Measurements from ENCODE around the gene CMTR1. TPM values are rescaled to one million over a fixed set of nuclear protein-coding genes. Genes with fewer than 3 reads are reported as not detected.

CMTR1 gene
- total RNA-seq, 1 experiment from 2014 or later = 32.3 TPM

- POLR2A ChIA-PET (ENCODE audit: low non-redundant PET) = no interaction called here
- intact Hi-C loops (cut with micrococcal nuclease; ENCODE audit: unreplicated experiment) = no loop called here
- DNase-seq (ENCODE audit: low spot score) = no peak
- no TSS peak for BruUV-seq (replicated peaks)
- CTCF ChIA-PET = no interaction called here
- H3K36me3 ChIP-seq (ENCODE audit: insufficient read depth, low read length, poor library complexity, severe bottlenecking) = no peaks in the 10 kb centered on the region
- no peaks in the 10 kb centered on the region for H3K9me3 ChIP-seq (ENCODE audit: low read depth, low read length, poor library complexity, severe bottlenecking)
- H3K27me3 ChIP-seq (replicated peaks; ENCODE audit: insufficient read depth, low read depth, low read length, poor library complexity) = no peaks in the 10 kb centered on the region
- no peaks in the 10 kb centered on the region for H3K4me1 ChIP-seq (ENCODE audit: insufficient read depth, low read length, poor library complexity, severe bottlenecking)
- H3K27ac ChIP-seq (ENCODE audit: low read depth, low read length, poor library complexity, severe bottlenecking) = no peak overlapping the region
- TF ChIP-seq CTCF (conservative IDR thresholded peaks at IDR 0.05; ENCODE audit: low read depth, low read length) (no peak), EZH2 (IDR thresholded peaks at IDR 0.05; ENCODE audit: borderline replicate concordance, low read depth, low read length, poor library complexity, severe bottlenecking) (no peak)
- no peak overlapping the region for H3K4me3 ChIP-seq (ENCODE audit: low read depth, low read length, poor library complexity, severe bottlenecking)
These were observed 78.9 kb downstream of the CMTR1 start for GRCh38 chr6:37511910-37512399.

- no peaks in the 10 kb centered on the region for H3K9me3 ChIP-seq (ENCODE audit: low read depth, low read length, poor library complexity, severe bottlenecking)
- H3K36me3 ChIP-seq (ENCODE audit: insufficient read depth, low read length, poor library complexity, severe bottlenecking) = no peaks in the 10 kb centered on the region
- CTCF ChIA-PET = no interaction called here
- no peaks in the 10 kb centered on the region for H3K27me3 ChIP-seq (replicated peaks; ENCODE audit: insufficient read depth, low read depth, low read length, poor library complexity)
- H3K4me1 ChIP-seq (ENCODE audit: insufficient read depth, low read length, poor library complexity, severe bottlenecking) = no peaks in the 10 kb centered on the region
- no TSS peak for BruUV-seq (replicated peaks)
- intact Hi-C loops (cut with micrococcal nuclease; ENCODE audit: unreplicated experiment) = no loop called here
- no peak for DNase-seq (ENCODE audit: low spot score)
- no peak overlapping the region for H3K27ac ChIP-seq (ENCODE audit: low read depth, low read length, poor library complexity, severe bottlenecking)
- H3K4me3 ChIP-seq (ENCODE audit: low read depth, low read length, poor library complexity, severe bottlenecking) = no peak overlapping the region
- TF ChIP-seq EZH2 (IDR thresholded peaks at IDR 0.05; ENCODE audit: borderline replicate concordance, low read depth, low read length, poor library complexity, severe bottlenecking) (no peak), CTCF (conservative IDR thresholded peaks at IDR 0.05; ENCODE audit: low read depth, low read length) (no peak)
- POLR2A ChIA-PET (ENCODE audit: low non-redundant PET) = no interaction called here
These were observed 79.5 kb downstream of the CMTR1 start for GRCh38 chr6:37512400-37513011.

GRCh38 chr6:37513155-37513554 lies 80.1 kb downstream of the CMTR1 start:
- ChIA-PET CTCF (no interaction called here), POLR2A (ENCODE audit: low non-redundant PET) (no interaction called here)
- H3K36me3 ChIP-seq (ENCODE audit: insufficient read depth, low read length, poor library complexity, severe bottlenecking) = no peaks in the 10 kb centered on the region
- H3K4me3 ChIP-seq (ENCODE audit: low read depth, low read length, poor library complexity, severe bottlenecking) = no peak overlapping the region
- TF ChIP-seq CTCF (conservative IDR thresholded peaks at IDR 0.05; ENCODE audit: low read depth, low read length) (no peak), EZH2 (IDR thresholded peaks at IDR 0.05; ENCODE audit: borderline replicate concordance, low read depth, low read length, poor library complexity, severe bottlenecking) (no peak)
- no peaks in the 10 kb centered on the region for H3K4me1 ChIP-seq (ENCODE audit: insufficient read depth, low read length, poor library complexity, severe bottlenecking)
- no TSS peak for BruUV-seq (replicated peaks)
- no peaks in the 10 kb centered on the region for H3K9me3 ChIP-seq (ENCODE audit: low read depth, low read length, poor library complexity, severe bottlenecking)
- intact Hi-C loops (cut with micrococcal nuclease; ENCODE audit: unreplicated experiment) = no loop called here
- H3K27me3 ChIP-seq (replicated peaks; ENCODE audit: insufficient read depth, low read depth, low read length, poor library complexity) = no peaks in the 10 kb centered on the region
- DNase-seq (ENCODE audit: low spot score) = no peak
- no peak overlapping the region for H3K27ac ChIP-seq (ENCODE audit: low read depth, low read length, poor library complexity, severe bottlenecking)

All from A673 (cell line).